ENCODE measurements around the gene TSHZ2. TPM values are rescaled to one million over a fixed set of nuclear protein-coding genes. Genes with fewer than 3 reads are reported as not detected.
"Not testable (repeated sequence)": the region's sequence is repeated elsewhere in the genome, so short reads cannot be mapped to it uniquely, and the experiment has no call there.

TSHZ2 gene
- total RNA-seq, 4 donors from 2014 or later, result 10.3 to 15.0 (median 12.9) TPM

GRCh38 chr20:53411891-53412290 lies 439.7 kb downstream of the TSHZ2 start:
- H3K27me3 ChIP-seq, result no peaks in the 10 kb centered on the region
- no peak for DNase-seq (ENCODE audit: extremely low spot score)
- peaks cover 0 to 5% (median 0%) of the 10 kb centered on the region in 4 donors for H3K4me1 ChIP-seq
- no peaks in the 10 kb centered on the region for H3K9me3 ChIP-seq
- no peak overlapping the region for H3K4me3 ChIP-seq
- no peaks in the 10 kb centered on the region for H3K36me3 ChIP-seq
- intact Hi-C loops (cut with DNase I), result no loop called here
- TF ChIP-seq POLR2AphosphoS5 (IDR thresholded peaks at IDR 0.05) (no peak), CTCF (IDR thresholded peaks at IDR 0.05) (no peak), POLR2A (IDR thresholded peaks at IDR 0.05; ENCODE audit: low read depth) (no peak), EP300 (IDR thresholded peaks at IDR 0.05) (no peak)
- H3K27ac ChIP-seq (replicated peaks in 1 of 4), result no peak overlapping the region
- 79% methylated on average over 4 of the region's 4 CpGs for WGBS

- intact Hi-C loops (cut with DNase I), result no loop called here
- H3K36me3 ChIP-seq, result no peaks in the 10 kb centered on the region
- H3K9me3 ChIP-seq, result no peaks in the 10 kb centered on the region
- WGBS, result 73% methylated on average over 12 of the region's 13 CpGs
- H3K4me3 ChIP-seq, result no peak overlapping the region
- no peak for DNase-seq (ENCODE audit: extremely low spot score)
- no peak for TF ChIP-seq EP300 (IDR thresholded peaks at IDR 0.05)
- no peak for TF ChIP-seq CTCF (IDR thresholded peaks at IDR 0.05)
- no peak for TF ChIP-seq POLR2A (IDR thresholded peaks at IDR 0.05; ENCODE audit: low read depth)
- TF ChIP-seq POLR2AphosphoS5 (IDR thresholded peaks at IDR 0.05), result no peak
- no peaks in the 10 kb centered on the region for H3K27me3 ChIP-seq
- H3K4me1 ChIP-seq, result peaks cover 0 to 5% (median 0%) of the 10 kb centered on the region in 4 donors
- H3K27ac ChIP-seq (replicated peaks in 1 of 4), result no peak overlapping the region
Measured at GRCh38 chr20:53412577-53413185, 440.5 kb downstream of the TSHZ2 start.

GRCh38 chr20:53413186-53413631 lies 441.1 kb downstream of the TSHZ2 start:
- no peak for DNase-seq (ENCODE audit: extremely low spot score)
- H3K27ac ChIP-seq (replicated peaks in 1 of 4), result no peak overlapping the region
- intact Hi-C loops (cut with DNase I), result no loop called here
- TF ChIP-seq CTCF (IDR thresholded peaks at IDR 0.05) (peak in 1 of 3 experiments; percentile 21), EP300 (IDR thresholded peaks at IDR 0.05) (no peak)
- 57% methylated on average over 15 of the region's 15 CpGs for WGBS
- no peaks in the 10 kb centered on the region for H3K27me3 ChIP-seq
- H3K9me3 ChIP-seq, result no peaks in the 10 kb centered on the region
- no peaks in the 10 kb centered on the region for H3K36me3 ChIP-seq
- peaks cover 0 to 2% (median 0%) of the 10 kb centered on the region in 4 donors for H3K4me1 ChIP-seq
- no peak overlapping the region for H3K4me3 ChIP-seq

- H3K27me3 ChIP-seq; DNase-seq (ENCODE audit: extremely low spot score); H3K36me3 ChIP-seq; intact Hi-C loops (cut with DNase I); H3K27ac ChIP-seq (replicated peaks in 1 of 4); H3K4me3 ChIP-seq; H3K4me1 ChIP-seq; H3K9me3 ChIP-seq: not testable (repeated sequence)
- 77% methylated on average over 1 of the region's 1 CpG for WGBS
Measured at GRCh38 chr20:53413845-53414244, 441.7 kb downstream of the TSHZ2 start.

- Histone ChIP-seq H3K36me3 (no peaks in the 10 kb centered on the region), H3K9me3 (no peaks in the 10 kb centered on the region), H3K4me1 (no peaks in the 10 kb centered on the region), H3K4me3 (no peak overlapping the region), H3K27ac (replicated peaks in 1 of 4) (no peak overlapping the region), H3K27me3 (no peaks in the 10 kb centered on the region)
- 94% methylated on average over 11 of the region's 11 CpGs for WGBS
- TF ChIP-seq POLR2A (IDR thresholded peaks at IDR 0.05; ENCODE audit: low read depth) (no peak), EP300 (IDR thresholded peaks at IDR 0.05) (no peak), POLR2AphosphoS5 (IDR thresholded peaks at IDR 0.05) (no peak), CTCF (IDR thresholded peaks at IDR 0.05) (no peak)
- intact Hi-C loops (cut with DNase I), result no loop called here
- peak; percentile 90 for DNase-seq (ENCODE audit: extremely low spot score)
Measured at GRCh38 chr20:53419693-53420460, 447.7 kb downstream of the TSHZ2 start.

Data from esophagus muscularis mucosa (tissue), 4 donors.